ENCODE data around the gene CYTIP.

The CYTIP gene

DNA sequence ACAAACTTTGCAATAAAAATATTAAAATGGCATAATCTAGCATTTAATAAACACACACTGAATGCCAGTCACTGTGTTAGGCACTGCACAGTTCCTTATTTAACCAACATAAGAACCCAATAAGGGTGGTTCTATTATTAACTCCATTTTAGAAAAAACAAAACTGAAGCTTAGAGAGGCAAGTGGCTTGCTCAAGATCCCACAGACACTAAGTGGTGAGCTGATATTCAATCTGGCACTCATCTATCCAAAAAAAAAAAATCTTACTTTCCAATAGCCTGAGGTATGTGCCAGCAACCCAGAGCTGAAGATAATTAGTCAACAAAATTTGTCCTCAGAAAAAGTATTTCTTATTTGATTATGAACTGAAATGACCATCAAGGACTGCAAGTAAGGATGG lies 799 bp downstream of the CYTIP start:
- TF ChIP-seq MYC (IDR thresholded peaks at IDR 0.05; ENCODE audit: low read depth, low read length) (no peak), POLR2A (IDR thresholded peaks at IDR 0.05; ENCODE audit: extremely low read depth, insufficient read length) (no peak)
- TF ChIP-seq, protein P1, sequence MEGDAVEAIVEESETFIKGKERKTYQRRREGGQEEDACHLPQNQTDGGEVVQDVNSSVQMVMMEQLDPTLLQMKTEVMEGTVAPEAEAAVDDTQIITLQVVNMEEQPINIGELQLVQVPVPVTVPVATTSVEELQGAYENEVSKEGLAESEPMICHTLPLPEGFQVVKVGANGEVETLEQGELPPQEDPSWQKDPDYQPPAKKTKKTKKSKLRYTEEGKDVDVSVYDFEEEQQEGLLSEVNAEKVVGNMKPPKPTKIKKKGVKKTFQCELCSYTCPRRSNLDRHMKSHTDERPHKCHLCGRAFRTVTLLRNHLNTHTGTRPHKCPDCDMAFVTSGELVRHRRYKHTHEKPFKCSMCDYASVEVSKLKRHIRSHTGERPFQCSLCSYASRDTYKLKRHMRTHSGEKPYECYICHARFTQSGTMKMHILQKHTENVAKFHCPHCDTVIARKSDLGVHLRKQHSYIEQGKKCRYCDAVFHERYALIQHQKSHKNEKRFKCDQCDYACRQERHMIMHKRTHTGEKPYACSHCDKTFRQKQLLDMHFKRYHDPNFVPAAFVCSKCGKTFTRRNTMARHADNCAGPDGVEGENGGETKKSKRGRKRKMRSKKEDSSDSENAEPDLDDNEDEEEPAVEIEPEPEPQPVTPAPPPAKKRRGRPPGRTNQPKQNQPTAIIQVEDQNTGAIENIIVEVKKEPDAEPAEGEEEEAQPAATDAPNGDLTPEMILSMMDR (IDR thresholded peaks at IDR 0.05; ENCODE audit: low read depth, low read length), result no peak
- TF ChIP-seq, protein P2, sequence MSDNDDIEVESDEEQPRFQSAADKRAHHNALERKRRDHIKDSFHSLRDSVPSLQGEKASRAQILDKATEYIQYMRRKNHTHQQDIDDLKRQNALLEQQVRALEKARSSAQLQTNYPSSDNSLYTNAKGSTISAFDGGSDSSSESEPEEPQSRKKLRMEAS (IDR thresholded peaks at IDR 0.05; ENCODE audit: low read depth, low read length), result no peak
- no peak overlapping the region for H3K4me3 ChIP-seq (ENCODE audit: low read depth, low read length)
- no peak for DNase-seq (ENCODE audit: low read depth)

DNA sequence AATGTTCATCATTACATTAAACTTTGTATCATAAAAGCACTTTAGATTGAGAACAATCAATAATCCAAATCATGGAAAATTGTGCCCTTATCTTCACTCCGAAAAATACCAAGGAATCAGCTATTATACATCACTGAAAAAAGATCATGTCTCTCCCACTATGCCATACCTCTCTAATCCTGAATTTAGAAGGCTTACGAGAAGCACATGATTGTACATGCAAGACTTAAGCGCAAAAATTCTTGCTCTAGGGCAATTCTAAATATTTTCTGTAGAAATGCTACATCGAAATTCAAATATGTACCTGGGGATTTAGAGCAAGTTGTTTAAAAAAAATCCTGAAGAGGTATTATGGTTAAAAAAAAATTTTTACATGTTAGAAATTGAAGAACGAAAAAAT lies 1.3 kb downstream of the CYTIP start:
- H3K4me3 ChIP-seq (ENCODE audit: low read depth, low read length), result no peak overlapping the region
- DNase-seq (ENCODE audit: low read depth), result no peak
- TF ChIP-seq, protein P2 (IDR thresholded peaks at IDR 0.05; ENCODE audit: low read depth, low read length), result no peak
- no peak for TF ChIP-seq MYC (IDR thresholded peaks at IDR 0.05; ENCODE audit: low read depth, low read length)
- TF ChIP-seq, protein P1 (IDR thresholded peaks at IDR 0.05; ENCODE audit: low read depth, low read length), result no peak
- TF ChIP-seq POLR2A (IDR thresholded peaks at IDR 0.05; ENCODE audit: extremely low read depth, insufficient read length), result no peak

DNA sequence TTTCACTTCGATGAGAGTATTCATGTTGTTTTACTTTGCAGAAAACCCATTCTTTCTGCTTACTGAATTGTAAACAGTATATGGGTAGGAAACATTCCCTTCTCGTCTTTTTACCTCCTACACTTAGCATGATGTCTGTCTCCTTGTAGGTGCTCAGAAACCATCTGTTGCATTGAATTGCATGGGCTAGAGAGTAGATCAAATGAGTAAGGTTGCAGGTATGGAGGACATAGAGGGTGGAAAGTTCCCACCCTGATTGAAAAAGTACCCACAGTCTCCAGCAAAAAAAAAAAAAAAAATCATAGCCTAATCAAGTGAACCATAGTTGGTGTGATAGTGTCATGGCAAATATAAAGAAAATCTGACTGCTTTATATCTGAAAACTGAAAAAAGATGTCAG lies 1.7 kb downstream of the CYTIP start:
- no peak for DNase-seq (ENCODE audit: low read depth)
- H3K4me3 ChIP-seq (ENCODE audit: low read depth, low read length), result no peak overlapping the region
- TF ChIP-seq, protein P2 (IDR thresholded peaks at IDR 0.05; ENCODE audit: low read depth, low read length), result no peak
- TF ChIP-seq POLR2A (IDR thresholded peaks at IDR 0.05; ENCODE audit: extremely low read depth, insufficient read length), result no peak
- no peak for TF ChIP-seq MYC (IDR thresholded peaks at IDR 0.05; ENCODE audit: low read depth, low read length)
- TF ChIP-seq, protein P1 (IDR thresholded peaks at IDR 0.05; ENCODE audit: low read depth, low read length), result no peak

DNA sequence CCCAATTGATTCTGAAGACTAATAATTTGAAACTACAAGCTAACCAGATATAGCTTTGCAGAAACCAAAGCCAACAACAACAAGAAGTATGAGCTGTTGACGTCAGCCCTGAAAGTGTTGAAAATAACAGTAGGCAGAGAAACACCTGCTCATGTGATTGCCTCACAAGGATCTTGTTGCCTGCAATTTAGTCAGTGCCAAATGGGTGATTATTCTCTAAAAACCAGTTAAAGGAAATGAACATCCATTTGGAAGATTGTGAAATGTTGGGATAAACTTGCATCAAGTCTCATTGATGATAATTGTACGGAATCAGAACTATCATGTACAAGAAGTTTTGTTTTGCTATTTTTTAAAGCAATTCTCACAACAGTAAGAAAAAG lies 2.8 kb downstream of the CYTIP start:
- H3K4me3 ChIP-seq (ENCODE audit: low read depth, low read length), result no peak overlapping the region
- no peak for TF ChIP-seq POLR2A (IDR thresholded peaks at IDR 0.05; ENCODE audit: extremely low read depth, insufficient read length)
- TF ChIP-seq, protein P2 (IDR thresholded peaks at IDR 0.05; ENCODE audit: low read depth, low read length), result no peak
- TF ChIP-seq, protein P1 (IDR thresholded peaks at IDR 0.05; ENCODE audit: low read depth, low read length), result no peak
- TF ChIP-seq MYC (IDR thresholded peaks at IDR 0.05; ENCODE audit: low read depth, low read length), result no peak
- no peak for DNase-seq (ENCODE audit: low read depth)

DNA sequence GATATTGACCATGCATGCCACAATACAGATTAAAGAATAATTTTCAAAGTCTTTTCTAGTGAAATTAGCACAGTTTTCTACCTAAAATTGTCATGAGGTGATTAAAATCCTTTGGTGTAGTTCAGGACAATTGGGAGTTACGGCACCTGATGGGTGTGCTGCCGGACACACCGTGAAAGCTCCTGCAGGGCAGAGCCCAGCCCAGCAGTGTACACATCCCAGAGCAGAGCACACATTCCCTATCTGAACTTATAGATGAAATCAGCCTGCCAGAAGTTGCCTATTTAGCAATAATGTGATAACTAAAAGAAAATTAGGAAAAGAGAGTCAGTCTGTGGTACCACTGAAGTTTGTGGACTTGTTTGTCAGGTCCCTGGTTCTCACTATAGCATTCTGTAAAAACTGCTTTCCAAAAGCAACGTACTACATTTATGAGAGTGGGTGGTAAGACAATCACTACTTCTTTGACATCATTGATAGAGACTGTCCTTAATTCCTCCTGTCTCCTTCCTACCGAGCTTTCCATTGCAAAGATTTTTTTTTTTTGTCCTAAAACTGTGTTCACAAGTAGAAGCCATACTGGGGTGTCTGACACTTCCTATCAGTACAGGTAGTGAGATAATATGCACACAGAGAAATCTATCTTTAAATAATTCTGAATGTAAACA lies 3.4 kb downstream of the CYTIP start:
- TF ChIP-seq POLR2A (IDR thresholded peaks at IDR 0.05; ENCODE audit: extremely low read depth, insufficient read length) (no peak), MYC (IDR thresholded peaks at IDR 0.05; ENCODE audit: low read depth, low read length) (no peak)
- TF ChIP-seq, protein P2 (IDR thresholded peaks at IDR 0.05; ENCODE audit: low read depth, low read length), result no peak
- TF ChIP-seq, protein P1 (IDR thresholded peaks at IDR 0.05; ENCODE audit: low read depth, low read length), result no peak
- DNase-seq (ENCODE audit: low read depth), result no peak
- no peak overlapping the region for H3K4me3 ChIP-seq (ENCODE audit: low read depth, low read length)
